OCI-LY7 (cell line): Measurements from ENCODE around the gene DVL2. TPM values are rescaled to one million over a fixed set of nuclear protein-coding genes. Genes with fewer than 3 reads are reported as not detected.
A peak's percentile ranks its signal among the peaks of the same experiment; 100 is the strongest.

Source experiments
- BruUV-seq: library from RNA; stranded (reverse); fragments of 400-500 nt; replicated peaks from 2 replicates; lab custom pipeline; 2021; lab: Mats Ljungman, UMichigan
- CTCF ChIA-PET: fragments of 300-600 bp; sonication (Branson Sonifier 250); formaldehyde crosslinking; loops from one replicate; lab custom pipeline; 2022; ENCODE audit warnings: antibody characterized with exemption; ENCODE audit not compliant: unreplicated experiment; lab: Charles Lee
- POLR2A ChIA-PET: fragments of 300-600 bp; sonication (Branson Sonifier 250); formaldehyde crosslinking; loops from one replicate; lab custom pipeline; 2022; ENCODE audit warnings: antibody characterized with exemption; lab: Charles Lee
- DNase-seq: peaks from one replicate; pipeline ENCODE4 v3.0.0-alpha.2; 2015; ENCODE audit warnings: low spot score
- H2AFZ ChIP-seq: fragments of 200-600 bp; sonication (generic), shearing (Covaris generic); 2 replicates; pipeline ENCODE4 v1.6.1; 2014; ENCODE audit warnings: mild to moderate bottlenecking, antibody characterized with exemption, low read length, moderate library complexity
- H3K27ac ChIP-seq: fragments of 200-600 bp; sonication (generic); 2 replicates; pipeline ENCODE4 v1.5.1; 2014; ENCODE audit warnings: mixed run types, low read depth, mild to moderate bottlenecking, moderate library complexity, low read length, inconsistent platforms; ENCODE audit not compliant: poor library complexity, severe bottlenecking
- H3K36me3 ChIP-seq: fragments of 200-600 bp; sonication (generic); 2 replicates; pipeline ENCODE4 v1.6.1; 2014; ENCODE audit warnings: mild to moderate bottlenecking, antibody characterized with exemption, low read length, moderate library complexity, mixed read lengths; ENCODE audit not compliant: insufficient read depth
- H3K4me1 ChIP-seq: fragments of 200-600 bp; sonication (generic); 2 replicates; pipeline ENCODE4 v1.5.1; 2014; ENCODE audit warnings: mild to moderate bottlenecking, low read length; ENCODE audit not compliant: insufficient read depth, poor library complexity, severe bottlenecking
- H3K4me2 ChIP-seq: fragments of 200-600 bp; sonication (generic); 2 replicates; pipeline ENCODE4 v1.6.1; 2014; ENCODE audit warnings: mild to moderate bottlenecking, low read length
- H3K4me3 ChIP-seq: fragments of 200-600 bp; sonication (generic); 2 replicates; pipeline ENCODE4 v1.5.1; 2014; ENCODE audit warnings: mild to moderate bottlenecking, low read depth, low read length; ENCODE audit not compliant: poor library complexity, severe bottlenecking
- H3K79me2 ChIP-seq: fragments of 200-600 bp; sonication (generic); 2 replicates; pipeline ENCODE4 v1.6.1; 2016; ENCODE audit warnings: low read depth, mild to moderate bottlenecking, low read length, moderate library complexity, mixed read lengths; ENCODE audit not compliant: insufficient read depth
- H3K9me2 ChIP-seq: fragments of 200-600 bp; sonication (generic); 2 replicates; pipeline ENCODE4 v1.6.1; 2016; ENCODE audit warnings: mild to moderate bottlenecking, low read length, mixed read lengths; ENCODE audit not compliant: insufficient read depth
- H3K9me3 ChIP-seq: fragments of 200-600 bp; sonication (generic); 2 replicates; pipeline ENCODE4 v1.6.1; 2014; ENCODE audit warnings: mild to moderate bottlenecking, mixed run types, low read length, mixed read lengths
- H4K20me1 ChIP-seq: fragments of 200-600 bp; sonication (generic); 2 replicates; pipeline ENCODE4 v1.6.1; 2014; ENCODE audit warnings: mild to moderate bottlenecking, antibody characterized with exemption, low read length, moderate library complexity, mixed read lengths; ENCODE audit not compliant: insufficient read depth
- CTCF ChIP-seq: fragments of 200-600 bp; sonication (generic); conservative IDR thresholded peaks from 2 replicates; pipeline ENCODE4 v1.5.1; 2014; ENCODE audit warnings: mild to moderate bottlenecking, antibody characterized with exemption, low read length, moderate library complexity, mixed read lengths
- EZH2phosphoT487 ChIP-seq: fragments of 200-600 bp; sonication (generic); IDR thresholded peaks from 2 replicates; pipeline ENCODE4 v1.6.1; 2018; ENCODE audit warnings: low read depth, borderline replicate concordance, mild to moderate bottlenecking, mixed run types, antibody characterized with exemption, low read length, moderate library complexity, mixed read lengths
- intact Hi-C: fragments of 100-400 bp; cut with micrococcal nuclease; formaldehyde crosslinking; loops from one replicate; pipeline ENCODE4 v1.10.0; 2022; ENCODE audit not compliant: unreplicated experiment
- total RNA-seq, 2 experiments: library from RNA; depleted of rRNA in 1 of 2; stranded (reverse); fragments of >200 nt in 1 of 2; shearing (Covaris generic) in 1 of 2; gene quantifications; 2 replicates each; pipeline ENCODE4 v1.2.3, GENCODE V29; 2014 to 2022

The DVL2 gene
- total RNA-seq, 2 experiments from 2014 or later: 98.8 to 99.9 TPM

- Histone ChIP-seq H3K4me1 (peaks cover 59% of the 10 kb centered on the region), H2AFZ (peak overlapping the region; percentile 26; the same call in 1 of the 2 replicates), H3K9me2 (no peaks in the 10 kb centered on the region), H3K9me3 (no peaks in the 10 kb centered on the region), H3K27ac (peak overlapping the region; percentile 71), H4K20me1 (no peaks in the 10 kb centered on the region), H3K4me2 (peak overlapping the region; percentile 91), H3K36me3 (peaks cover 31% of the 10 kb centered on the region), H3K79me2 (peaks cover 13% of the 10 kb centered on the region), H3K4me3 (no peak overlapping the region)
- BruUV-seq: no TSS peak
- ChIA-PET POLR2A (interaction anchor here (0.5 to 1.5 kb wide), 3 partner anchors 24 to 536 kb away, joined by 3 to 4 read pairs (median 3); partner anchors contain the start of gene GABARAP), CTCF (interaction anchor here (0.6 kb wide), 1 partner anchor 90 kb away, joined by 3 read pairs; no protein-coding TSS in a partner anchor)
- intact Hi-C loops: no loop called here
- TF ChIP-seq CTCF: no peak
- TF ChIP-seq EZH2phosphoT487: no peak
- no peak for DNase-seq
Measured at GRCh38 chr17:7218758-7219157, 15.6 kb downstream of the DVL2 start.

GRCh38 chr17:7218166-7218565 lies 16.2 kb downstream of the DVL2 start:
- Histone ChIP-seq H3K4me1 (peaks cover 64% of the 10 kb centered on the region), H3K79me2 (peaks cover 19% of the 10 kb centered on the region), H3K4me3 (peak overlapping the region; percentile 75), H3K4me2 (peak overlapping the region; percentile 91), H3K9me3 (no peaks in the 10 kb centered on the region), H3K27ac (peak overlapping the region; percentile 71), H3K36me3 (peaks cover 25% of the 10 kb centered on the region; the same call in 1 of the 2 replicates), H2AFZ (peak overlapping the region; percentile 17; the same call in 1 of the 2 replicates), H3K9me2 (no peaks in the 10 kb centered on the region), H4K20me1 (no peaks in the 10 kb centered on the region)
- BruUV-seq: no TSS peak
- DNase-seq: no peak
- ChIA-PET CTCF (no interaction called here), POLR2A (no interaction called here)
- intact Hi-C loops: no loop called here
- TF ChIP-seq EZH2phosphoT487: no peak
- TF ChIP-seq CTCF: no peak
